GM19324 (cell line): Measurements from ENCODE around the gene STK32B.
"Not testable (repeated sequence)": the region's sequence is repeated elsewhere in the genome, so short reads cannot be mapped to it uniquely, and the experiment has no call there.

Experiments used
- ATAC-seq: cut with Tn5 transposase; IDR thresholded peaks from one replicate; pipeline ENCODE4 v1.9.1; 2021; ENCODE audit warnings: mild to moderate bottlenecking, moderate library complexity; ENCODE audit not compliant: unreplicated experiment, low FRiP score

Gene STK32B

DNA sequence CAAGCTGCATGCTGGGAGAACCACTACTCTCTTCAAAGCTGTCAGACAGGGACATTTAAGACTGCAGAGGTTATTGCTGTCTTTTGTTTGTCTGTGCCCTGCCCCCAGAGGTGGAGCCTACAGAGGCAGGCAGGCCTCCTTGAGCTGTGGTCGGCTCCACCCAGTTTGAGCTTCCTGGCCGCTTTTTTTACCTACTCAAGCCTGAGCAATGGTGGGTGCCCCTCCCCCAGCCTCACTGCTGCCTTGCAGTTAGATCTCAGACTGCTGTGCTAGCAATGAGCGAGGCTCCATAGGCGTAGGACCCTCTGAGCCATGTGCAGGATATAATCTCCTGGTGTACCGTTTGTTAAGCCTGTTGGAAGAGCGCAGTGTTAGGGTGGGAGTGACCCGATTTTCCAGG, 195.8 kb downstream of the STK32B start:
- not testable (repeated sequence) for ATAC-seq

GRCh38 chr4:5247735-5248134, 196.5 kb downstream of the STK32B start:
- no peak for ATAC-seq

DNA sequence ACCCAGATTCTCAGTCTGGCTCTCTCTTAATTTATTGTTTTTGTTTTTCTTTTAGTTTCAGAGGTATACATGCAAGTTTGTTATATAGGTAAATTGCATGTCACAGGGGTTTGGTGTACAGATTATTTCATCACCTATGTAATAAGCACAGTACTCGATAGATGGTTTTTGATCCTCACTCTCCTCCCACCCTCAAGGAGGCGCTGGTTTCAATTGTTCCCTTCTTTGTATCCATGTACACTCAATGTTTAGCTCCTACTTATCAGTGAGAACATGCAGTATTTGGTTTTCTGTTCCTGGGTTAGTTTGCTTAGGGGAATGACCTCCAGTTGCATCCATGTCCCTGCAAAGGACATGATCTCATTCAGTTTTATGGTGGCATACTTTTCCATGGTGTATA, 198.4 kb downstream of the STK32B start:
- no peak for ATAC-seq

DNA sequence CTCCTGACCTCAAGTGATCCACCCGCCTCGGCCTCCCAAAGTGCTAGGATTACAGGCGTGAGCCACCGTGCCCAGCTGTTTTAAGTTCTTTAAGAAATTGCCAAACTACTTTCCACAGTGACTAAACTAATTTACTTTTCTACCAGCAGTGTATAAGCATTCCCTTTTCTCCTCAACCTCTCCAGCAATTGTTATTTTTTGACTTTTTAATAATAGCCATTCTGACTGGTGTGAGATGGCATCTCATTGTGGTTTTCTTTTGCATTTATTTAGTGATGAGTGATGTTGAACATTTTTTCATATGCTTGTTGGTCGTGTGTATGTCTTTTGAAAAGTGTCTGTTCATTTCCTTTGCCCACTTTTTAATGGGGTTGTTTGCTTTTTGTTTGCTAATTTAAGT, 199.3 kb downstream of the STK32B start:
- ATAC-seq = not testable (repeated sequence)

DNA sequence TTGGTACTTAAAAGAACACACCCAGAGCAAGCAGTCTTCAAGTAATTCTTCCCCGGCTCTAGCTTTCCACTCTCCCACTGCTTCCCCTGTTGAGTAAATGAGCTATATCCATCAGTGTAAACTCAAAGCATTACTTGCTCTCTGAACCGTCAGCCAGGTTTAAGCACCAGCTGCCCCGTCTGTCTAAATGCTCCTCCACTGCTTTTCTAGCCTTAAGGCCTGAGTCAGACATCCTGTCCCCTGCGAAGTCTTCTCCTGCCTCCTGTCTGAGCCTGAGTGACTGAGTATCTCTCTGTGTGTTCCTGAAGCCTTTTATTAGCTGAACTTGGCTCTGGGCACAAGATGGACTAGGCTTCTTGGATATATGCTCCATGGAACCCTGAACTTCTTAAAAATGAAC, 205.1 kb downstream of the STK32B start:
- no peak for ATAC-seq

DNA sequence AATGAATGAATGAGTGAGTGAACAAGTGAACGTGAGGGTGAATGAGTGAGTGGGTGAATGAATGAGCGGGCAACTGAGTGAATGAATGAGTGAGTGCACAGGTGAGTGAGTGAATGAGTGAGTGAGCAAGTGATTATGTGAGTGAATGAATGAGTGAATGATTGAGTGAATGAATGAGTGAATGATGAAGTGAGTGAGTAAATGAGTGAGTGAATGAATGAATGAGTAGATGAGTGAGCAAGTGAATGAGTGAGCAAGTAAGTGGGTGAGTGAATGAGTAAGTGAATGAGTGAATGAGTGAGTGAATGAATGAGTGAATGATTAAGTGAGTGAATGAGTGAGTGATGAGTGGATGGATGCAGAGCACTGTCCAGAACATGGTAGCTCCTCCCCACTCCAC, 205.8 kb downstream of the STK32B start:
- no peak for ATAC-seq

DNA sequence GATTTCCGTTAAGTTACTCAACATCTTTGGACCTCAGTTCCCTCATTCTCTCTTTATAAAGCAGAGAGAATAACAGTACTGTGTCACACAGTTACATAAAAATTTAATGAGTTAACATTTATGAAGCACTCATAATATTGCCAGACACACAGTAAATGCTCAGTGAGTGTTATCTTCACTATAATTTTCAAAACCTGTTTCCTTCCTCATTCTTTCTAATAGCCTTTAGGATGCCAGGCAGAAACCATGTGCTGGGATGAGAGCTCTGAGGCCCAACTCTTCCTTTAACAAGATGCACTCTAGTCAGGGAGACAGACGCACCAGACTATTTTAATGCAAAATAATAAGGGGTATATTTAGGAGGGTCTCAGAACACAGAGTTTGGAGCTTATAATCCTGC, 208.2 kb downstream of the STK32B start:
- no peak for ATAC-seq

DNA sequence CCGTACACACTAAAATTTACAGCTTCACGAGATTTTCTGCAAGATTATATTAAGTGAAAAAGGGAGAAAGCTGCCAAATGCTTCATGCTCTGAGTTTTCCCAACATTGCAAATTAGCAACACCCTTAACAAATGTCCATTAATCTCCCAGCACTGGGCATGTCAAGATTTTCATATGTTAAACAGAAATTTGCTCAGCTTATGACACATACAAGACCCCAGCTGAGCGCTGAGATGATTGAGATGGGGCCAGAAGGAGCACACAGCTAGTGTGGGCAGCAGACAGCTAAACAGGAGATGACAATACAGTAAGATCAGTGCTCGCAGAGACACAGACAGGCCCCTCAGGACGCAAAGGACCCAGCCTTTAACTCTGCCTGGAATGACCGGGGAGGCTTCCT, 208.8 kb downstream of the STK32B start:
- ATAC-seq = no peak

GRCh38 chr4:5261866-5262265, 210.6 kb downstream of the STK32B start:
- ATAC-seq = no peak

- ATAC-seq = no peak
These were observed 215.7 kb downstream of the STK32B start for GRCh38 chr4:5266991-5267390.

- no peak for ATAC-seq
These were observed 216.1 kb downstream of the STK32B start for GRCh38 chr4:5267408-5267807.

DNA sequence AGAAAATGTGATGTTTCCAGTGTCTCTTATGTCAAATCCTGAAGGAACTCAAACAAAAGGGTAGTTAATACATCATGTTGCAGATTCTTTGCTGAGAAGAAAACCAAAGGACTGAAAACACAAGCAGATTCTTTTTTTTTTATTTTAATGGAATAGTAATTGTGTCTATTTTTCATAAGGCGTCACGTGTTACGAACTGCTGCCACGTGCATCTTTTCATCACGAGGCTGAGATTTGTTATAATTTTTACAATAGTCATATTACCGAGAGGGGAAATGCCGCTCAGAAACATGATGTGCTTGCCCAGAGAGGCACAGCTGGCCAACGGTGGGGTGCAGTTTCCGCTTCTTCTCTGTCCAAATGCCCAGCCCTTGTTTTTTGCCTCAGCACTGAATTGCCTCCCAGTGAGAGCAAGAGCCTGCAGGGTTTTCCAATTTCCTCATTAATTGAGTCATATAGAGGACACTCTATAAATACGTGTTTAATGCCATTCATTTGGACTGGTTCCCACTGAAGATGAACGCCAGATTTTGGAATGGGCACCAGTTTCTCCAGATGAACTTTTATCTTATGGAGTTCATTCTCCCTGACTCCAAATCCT, 225.3 kb downstream of the STK32B start:
- no peak for ATAC-seq

DNA sequence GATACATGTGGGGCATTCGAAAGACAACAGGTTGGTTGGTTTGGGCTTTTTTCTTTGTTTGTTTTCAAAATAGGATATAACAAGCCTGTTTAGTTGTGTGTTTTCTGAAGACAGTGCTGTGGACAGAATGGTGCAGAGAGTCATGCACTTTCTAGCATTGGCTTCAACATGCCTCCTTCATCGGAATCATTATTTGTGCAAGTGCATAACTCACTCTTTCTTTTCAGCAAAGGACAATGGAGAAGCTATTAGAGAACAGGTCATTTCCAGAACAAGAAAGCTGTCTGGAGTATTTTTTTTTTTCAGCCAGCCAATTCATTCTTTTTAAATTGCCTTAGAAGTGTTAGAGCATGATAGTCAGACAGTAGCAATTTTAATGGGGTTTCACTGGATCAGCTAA, 225.8 kb downstream of the STK32B start:
- no peak for ATAC-seq

DNA sequence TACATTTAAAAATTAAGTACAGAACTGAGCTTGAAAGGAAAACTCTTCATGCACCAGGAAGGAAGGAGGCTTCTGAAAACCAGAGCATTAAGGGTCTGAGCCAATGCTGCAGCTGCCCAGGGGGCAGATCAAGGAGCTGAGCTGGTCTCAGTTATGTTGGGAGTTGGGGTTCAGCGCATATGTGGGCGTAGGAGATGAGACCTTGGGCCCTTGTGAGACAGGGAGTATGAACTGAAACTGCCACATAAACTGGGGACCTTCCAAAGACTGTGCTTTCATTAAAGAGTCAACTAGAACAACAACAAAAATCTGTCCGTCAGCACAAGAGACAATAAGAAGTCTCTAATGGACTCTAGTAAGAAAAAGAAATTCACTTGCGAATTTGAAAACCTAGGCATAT, 226.9 kb downstream of the STK32B start:
- no peak for ATAC-seq

GRCh38 chr4:5280069-5280468, 228.8 kb downstream of the STK32B start:
- ATAC-seq = not testable (repeated sequence)

DNA sequence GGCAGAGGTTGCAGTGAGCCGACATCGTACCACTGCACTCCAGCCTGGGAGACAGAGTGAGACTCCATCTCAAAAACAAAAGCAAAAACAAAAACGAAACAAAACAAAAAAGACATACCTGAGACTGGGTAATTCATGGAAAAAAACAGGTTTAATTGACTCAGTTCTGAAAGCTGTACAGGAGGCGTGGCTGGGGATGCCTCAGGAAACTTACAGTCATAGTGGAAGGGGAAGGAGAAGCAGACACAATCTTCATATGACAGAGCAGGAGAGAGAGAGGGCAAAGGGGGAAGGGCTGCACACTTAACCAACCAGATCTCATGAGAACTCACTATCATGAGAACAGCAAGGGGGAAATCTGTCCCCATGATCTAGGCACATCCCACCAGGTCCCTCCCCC, 229.5 kb downstream of the STK32B start:
- no peak for ATAC-seq

DNA sequence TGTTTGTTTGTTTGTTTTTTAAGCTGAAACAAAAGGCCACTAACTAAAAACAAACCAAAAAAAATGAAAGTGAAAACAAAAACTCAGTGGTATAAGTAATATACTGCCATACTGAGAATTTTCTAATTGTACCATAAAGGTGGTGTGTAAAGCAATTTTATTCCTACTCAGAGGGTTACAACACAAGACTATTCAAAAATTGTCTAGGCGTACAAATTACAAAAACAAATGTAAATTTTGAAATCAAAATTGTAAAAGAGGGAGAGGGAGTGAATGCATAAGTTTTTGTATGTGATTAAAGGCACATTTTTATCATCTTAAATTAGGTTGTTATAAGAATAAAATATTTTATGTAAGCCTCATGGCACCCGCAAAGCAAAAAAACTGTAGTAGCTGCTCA, 232.6 kb downstream of the STK32B start:
- no peak for ATAC-seq

DNA sequence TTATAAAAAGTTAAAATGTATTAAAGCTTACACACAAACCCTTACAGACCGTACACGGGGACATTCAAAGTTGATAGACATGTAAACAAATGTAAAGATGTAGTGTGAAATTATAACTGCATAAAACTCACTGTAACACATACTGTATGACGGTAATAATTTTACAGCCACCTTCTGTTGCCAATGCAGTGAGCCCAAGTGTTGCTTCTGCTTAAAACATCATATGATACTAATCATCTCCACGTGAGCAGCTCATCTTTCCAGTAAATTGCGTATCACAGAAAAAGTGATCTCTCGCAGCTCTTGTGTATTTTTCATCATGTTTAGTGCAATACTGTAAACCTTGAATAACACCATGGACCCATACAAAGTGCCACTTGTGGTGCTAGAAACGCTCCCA, 233.2 kb downstream of the STK32B start:
- ATAC-seq = no peak

DNA sequence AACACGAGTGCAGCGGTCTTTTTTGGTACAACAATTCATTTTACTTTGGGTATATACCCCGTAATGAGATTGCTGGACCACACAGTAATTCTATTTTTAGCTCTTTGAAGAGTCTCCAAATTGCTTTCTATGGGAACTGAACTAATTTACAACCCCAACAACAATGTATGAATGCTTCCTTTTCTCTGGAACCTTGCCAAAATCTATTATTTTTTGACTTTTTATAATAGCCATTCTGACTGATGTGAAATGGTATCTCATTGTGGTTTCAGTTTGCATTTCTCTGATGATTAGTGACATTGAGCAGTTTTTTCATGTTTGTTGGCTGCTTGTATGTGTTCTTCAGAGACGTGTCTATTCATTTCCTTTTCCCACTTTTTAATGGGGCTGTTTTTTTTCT, 240.8 kb downstream of the STK32B start:
- ATAC-seq = no peak

GRCh38 chr4:5298000-5298787, 246.9 kb downstream of the STK32B start:
- ATAC-seq = not testable (repeated sequence)

- no peak for ATAC-seq
These were observed 249.0 kb downstream of the STK32B start for GRCh38 chr4:5300283-5300682.

GRCh38 chr4:5307928-5308327, 256.6 kb downstream of the STK32B start:
- no peak for ATAC-seq
